22Rv1 (cell line): ENCODE data around the gene MAGEA4.
"Not testable (repeated sequence)": the region's sequence is repeated elsewhere in the genome, so short reads cannot be mapped to it uniquely, and the experiment has no call there.

Experiments
- H3K27ac ChIP-seq: fragments of 450-650 bp; 2 replicates; pipeline ENCODE4 v1.5.1; 2017
- CTCF ChIP-seq: fragments of 450-650 bp; IDR thresholded peaks from 2 replicates; pipeline ENCODE4 v1.5.1; 2017; ENCODE audit warnings: mild to moderate bottlenecking
- ZFX ChIP-seq: fragments of 450-650 bp; IDR thresholded peaks from 2 replicates; pipeline ENCODE4 v1.6.1; 2017; ENCODE audit warnings: antibody characterized with exemption, borderline replicate concordance

The MAGEA4 gene

GRCh38 chrX:151912221-151912620 is 468 bp upstream of the MAGEA4 start:
- H3K27ac ChIP-seq: no peak overlapping the region
- TF ChIP-seq CTCF (no peak), ZFX (no peak)

GRCh38 chrX:151918736-151919135 is 6.0 kb downstream of the MAGEA4 start:
- H3K27ac ChIP-seq: not testable (repeated sequence)

- no peak for TF ChIP-seq CTCF
- no peak for TF ChIP-seq ZFX
- H3K27ac ChIP-seq: no peak overlapping the region
These were observed 6.9 kb downstream of the MAGEA4 start for GRCh38 chrX:151919610-151920009.

- H3K27ac ChIP-seq: no peak overlapping the region
- TF ChIP-seq ZFX (no peak), CTCF (no peak)
These were observed 7.4 kb downstream of the MAGEA4 start for GRCh38 chrX:151920101-151920500.

- TF ChIP-seq ZFX (no peak), CTCF (no peak)
- no peak overlapping the region for H3K27ac ChIP-seq
These were observed 7.8 kb downstream of the MAGEA4 start for GRCh38 chrX:151920530-151920929.

GRCh38 chrX:151921292-151921691 is 8.6 kb downstream of the MAGEA4 start:
- TF ChIP-seq ZFX: no peak
- TF ChIP-seq CTCF: no peak
- H3K27ac ChIP-seq: no peak overlapping the region

GRCh38 chrX:151921866-151922265 is 9.2 kb downstream of the MAGEA4 start:
- no peak overlapping the region for H3K27ac ChIP-seq
- TF ChIP-seq CTCF (no peak), ZFX (no peak)

- TF ChIP-seq CTCF (no peak), ZFX (no peak)
- H3K27ac ChIP-seq: no peak overlapping the region
These were observed 10.0 kb downstream of the MAGEA4 start for GRCh38 chrX:151922692-151923091.
